ENCODE results near the gene DOCK6. TPM values are rescaled to one million over a fixed set of nuclear protein-coding genes. Genes with fewer than 3 reads are reported as not detected.
A peak's percentile ranks its signal among the peaks of the same experiment; 100 is the strongest.

DOCK6 gene
- total RNA-seq, 1 donor: 183 TPM

GRCh38 chr19:11201791-11202190 is 60.5 kb downstream of the DOCK6 start:
- H3K36me3 ChIP-seq (ENCODE audit: insufficient read depth, low read length): no peaks in the 10 kb centered on the region
- no peaks in the 10 kb centered on the region for H4K20me1 ChIP-seq (ENCODE audit: insufficient read depth, low read length)
- no peak overlapping the region for H2AFZ ChIP-seq (ENCODE audit: low read length)
- H3K4me2 ChIP-seq (ENCODE audit: insufficient read depth, low read length): no peak overlapping the region
- no peak for TF ChIP-seq CTCF (IDR thresholded peaks at IDR 0.05; ENCODE audit: extremely low read depth, low read depth, low read length)
- peaks cover 5% of the 10 kb centered on the region for H3K79me2 ChIP-seq (ENCODE audit: insufficient read depth, low read length)
- no peak overlapping the region for H3K4me3 ChIP-seq (ENCODE audit: insufficient read depth, low read length)
- peaks cover 23% of the 10 kb centered on the region for H3K4me1 ChIP-seq (ENCODE audit: insufficient read depth, low read length)
- H3K27me3 ChIP-seq (ENCODE audit: insufficient read depth, low read length): no peaks in the 10 kb centered on the region
- no peaks in the 10 kb centered on the region for H3K9me3 ChIP-seq (ENCODE audit: low read depth, low read length)
- H3K27ac ChIP-seq (ENCODE audit: low read depth, low read length): no peak overlapping the region
- peak; percentile 46 for DNase-seq (ENCODE audit: insufficient read length, low spot score, missing footprints)

GRCh38 chr19:11200931-11201330 is 61.4 kb downstream of the DOCK6 start:
- H3K4me2 ChIP-seq (ENCODE audit: insufficient read depth, low read length): no peak overlapping the region
- H4K20me1 ChIP-seq (ENCODE audit: insufficient read depth, low read length): peaks cover 5% of the 10 kb centered on the region
- peak; percentile 78 for DNase-seq (ENCODE audit: insufficient read length, low spot score, missing footprints)
- TF ChIP-seq CTCF (IDR thresholded peaks at IDR 0.05; ENCODE audit: extremely low read depth, low read depth, low read length): no peak
- H3K79me2 ChIP-seq (ENCODE audit: insufficient read depth, low read length): peaks cover 13% of the 10 kb centered on the region
- H3K4me3 ChIP-seq (ENCODE audit: insufficient read depth, low read length): no peak overlapping the region
- peaks cover 23% of the 10 kb centered on the region for H3K4me1 ChIP-seq (ENCODE audit: insufficient read depth, low read length)
- no peaks in the 10 kb centered on the region for H3K36me3 ChIP-seq (ENCODE audit: insufficient read depth, low read length)
- H2AFZ ChIP-seq (ENCODE audit: low read length): no peak overlapping the region
- no peaks in the 10 kb centered on the region for H3K9me3 ChIP-seq (ENCODE audit: low read depth, low read length)
- no peak overlapping the region for H3K27ac ChIP-seq (ENCODE audit: low read depth, low read length)
- H3K27me3 ChIP-seq (ENCODE audit: insufficient read depth, low read length): no peaks in the 10 kb centered on the region

GRCh38 chr19:11200015-11200574 is 62.2 kb downstream of the DOCK6 start:
- H3K36me3 ChIP-seq (ENCODE audit: insufficient read depth, low read length): no peaks in the 10 kb centered on the region
- H3K4me1 ChIP-seq (ENCODE audit: insufficient read depth, low read length): peaks cover 29% of the 10 kb centered on the region
- peaks cover 21% of the 10 kb centered on the region for H3K79me2 ChIP-seq (ENCODE audit: insufficient read depth, low read length)
- TF ChIP-seq CTCF (IDR thresholded peaks at IDR 0.05; ENCODE audit: extremely low read depth, low read depth, low read length): no peak
- H3K27ac ChIP-seq (ENCODE audit: low read depth, low read length): no peak overlapping the region
- no peaks in the 10 kb centered on the region for H3K9me3 ChIP-seq (ENCODE audit: low read depth, low read length)
- H3K4me2 ChIP-seq (ENCODE audit: insufficient read depth, low read length): no peak overlapping the region
- no peak overlapping the region for H2AFZ ChIP-seq (ENCODE audit: low read length)
- H3K27me3 ChIP-seq (ENCODE audit: insufficient read depth, low read length): no peaks in the 10 kb centered on the region
- H3K4me3 ChIP-seq (ENCODE audit: insufficient read depth, low read length): no peak overlapping the region
- H4K20me1 ChIP-seq (ENCODE audit: insufficient read depth, low read length): peaks cover 10% of the 10 kb centered on the region
- DNase-seq (ENCODE audit: insufficient read length, low spot score, missing footprints): peak; percentile 45

- Histone ChIP-seq H3K4me3 (ENCODE audit: insufficient read depth, low read length) (no peak overlapping the region), H4K20me1 (ENCODE audit: insufficient read depth, low read length) (peaks cover 10% of the 10 kb centered on the region), H3K36me3 (ENCODE audit: insufficient read depth, low read length) (no peaks in the 10 kb centered on the region), H3K27me3 (ENCODE audit: insufficient read depth, low read length) (no peaks in the 10 kb centered on the region), H3K4me1 (ENCODE audit: insufficient read depth, low read length) (peaks cover 28% of the 10 kb centered on the region), H3K9me3 (ENCODE audit: low read depth, low read length) (no peaks in the 10 kb centered on the region), H3K27ac (ENCODE audit: low read depth, low read length) (no peak overlapping the region), H3K79me2 (ENCODE audit: insufficient read depth, low read length) (peaks cover 27% of the 10 kb centered on the region), H3K4me2 (ENCODE audit: insufficient read depth, low read length) (no peak overlapping the region), H2AFZ (ENCODE audit: low read length) (no peak overlapping the region)
- TF ChIP-seq CTCF (IDR thresholded peaks at IDR 0.05; ENCODE audit: extremely low read depth, low read depth, low read length): no peak
- no peak for DNase-seq (ENCODE audit: insufficient read length, low spot score, missing footprints)
Measured at GRCh38 chr19:11199517-11199916, 62.8 kb downstream of the DOCK6 start.

All from osteoblast (primary cell).